HepG2 (cell line): ENCODE data around the gene HTR6. TPM values are rescaled to one million over a fixed set of nuclear protein-coding genes. Genes with fewer than 3 reads are reported as not detected.
A peak's percentile ranks its signal among the peaks of the same experiment; 100 is the strongest.

Experiments used
- ATF2 ChIP-seq: sonication (generic); formaldehyde crosslinking; IDR thresholded peaks from 2 replicates; pipeline ENCODE4 v1.4.0; 2020; ENCODE audit warnings: missing genetic modification reagents
- CCAR2 ChIP-seq: fragments of 200-400 bp; formaldehyde crosslinking; optimal IDR thresholded peaks from 2 replicates; pipeline ENCODE3; 2018; ENCODE audit warnings: low read depth, mild to moderate bottlenecking, low read length, moderate library complexity
- ERF ChIP-seq: IDR thresholded peaks from 2 replicates; pipeline ENCODE4 v1.6.1; 2018; ENCODE audit warnings: missing biosample characterization, missing genetic modification reagents
- ETV5 ChIP-seq: IDR thresholded peaks from 2 replicates; pipeline ENCODE4 v1.6.1; 2018; ENCODE audit warnings: missing biosample characterization, missing genetic modification reagents, inconsistent platforms, borderline replicate concordance
- GFI1 ChIP-seq: sonication (generic); formaldehyde crosslinking; IDR thresholded peaks from 2 replicates; pipeline ENCODE4 v1.5.0; 2020; ENCODE audit warnings: missing genetic modification reagents, mild to moderate bottlenecking, borderline replicate concordance
- HNF4A ChIP-seq: sonication (generic); formaldehyde crosslinking; IDR thresholded peaks from 2 replicates; pipeline ENCODE4 v1.4.0; 2020; ENCODE audit warnings: missing genetic modification reagents
- MIXL1 ChIP-seq: IDR thresholded peaks from 2 replicates; pipeline ENCODE4 v1.6.1; 2016
- NFIC ChIP-seq: IDR thresholded peaks from 2 replicates; pipeline ENCODE4 v1.6.1; 2012; ENCODE audit warnings: mild to moderate bottlenecking, low read length, inconsistent platforms
- PAWR ChIP-seq: sonication (generic); formaldehyde crosslinking; IDR thresholded peaks from 2 replicates; pipeline ENCODE4 v1.4.0; 2020; ENCODE audit warnings: missing genetic modification reagents, mild to moderate bottlenecking, borderline replicate concordance
- PLRG1 ChIP-seq: fragments of 450-650 bp; conservative IDR thresholded peaks from 2 replicates; pipeline ENCODE4 v1.6.1; 2016
- RAD51 ChIP-seq: fragments of 450-650 bp; IDR thresholded peaks from 2 replicates; pipeline ENCODE4 v1.6.1; 2016; ENCODE audit warnings: borderline replicate concordance
- RARA ChIP-seq: IDR thresholded peaks from 2 replicates; pipeline ENCODE4 v1.6.1; 2016; ENCODE audit warnings: missing genetic modification reagents, missing compliant biosample characterization
- RFX5 ChIP-seq: IDR thresholded peaks from 2 replicates; pipeline ENCODE4 v1.6.1; 2011; ENCODE audit warnings: low read depth, low read length, improper control_type of control experiment
- SRSF1 ChIP-seq: fragments of 200-400 bp; formaldehyde crosslinking; optimal IDR thresholded peaks from 2 replicates; pipeline ENCODE3; 2017; ENCODE audit warnings: mild to moderate bottlenecking, low read depth, low read length, moderate library complexity
- ZBTB21 ChIP-seq: sonication (generic); formaldehyde crosslinking; IDR thresholded peaks from 2 replicates; pipeline ENCODE4 v1.4.0; 2020; ENCODE audit warnings: missing genetic modification reagents
- ZBTB8A ChIP-seq: sonication (generic); formaldehyde crosslinking; IDR thresholded peaks from 2 replicates; pipeline ENCODE4 v1.4.0; 2020; ENCODE audit warnings: mild to moderate bottlenecking, low read depth, missing genetic modification reagents, borderline replicate concordance
- ZNF124 ChIP-seq: sonication (generic); formaldehyde crosslinking; IDR thresholded peaks from 2 replicates; pipeline ENCODE4 v1.4.0; 2020; ENCODE audit warnings: missing genetic modification reagents
- ZNF142 ChIP-seq: sonication (generic); formaldehyde crosslinking; IDR thresholded peaks from 2 replicates; pipeline ENCODE4 v1.4.0; 2020; ENCODE audit warnings: missing genetic modification reagents
- polyA plus RNA-seq, 8 experiments: library from polyadenylated mRNA; depleted of rRNA in 3 of 8; stranded (reverse) in 7 of 8; unstranded in 1 of 8; fragments of >200 nt; fragmentation: Illumina TruSeq in 4 of 8; extraction: Trizol in 4 of 8; gene quantifications; 2 replicates each; pipeline versions ENCODE4 v1.2.1 to v1.2.3, GENCODE V29; 2011 to 2016; ENCODE audit warnings: low read depth in 4 of 8, missing spikeins in 1 of 8, mixed read lengths in 1 of 8; ENCODE audit not compliant: insufficient read depth in 1 of 8
- total RNA-seq, 5 experiments: library from RNA; depleted of rRNA; stranded (reverse); fragments of >200 nt; fragmentation: Illumina TruSeq; extraction: Trizol; gene quantifications; 2 replicates each; pipeline ENCODE4 v1.2.3, GENCODE V29; 2016; ENCODE audit warnings: low read depth in 1 of 5
- TF ChIP-seq, protein P1 (sequence below): IDR thresholded peaks from 2 replicates; pipeline ENCODE4 v1.6.1; 2016; ENCODE audit warnings: missing genetic modification reagents, missing compliant biosample characterization
- TF ChIP-seq, protein P2 (sequence below): sonication (generic); formaldehyde crosslinking; IDR thresholded peaks from 2 replicates; pipeline ENCODE4 v1.4.0; 2020; ENCODE audit warnings: mild to moderate bottlenecking, missing genetic modification reagents
- TF ChIP-seq, protein P3 (sequence below): sonication (generic); formaldehyde crosslinking; IDR thresholded peaks from 2 replicates; pipeline ENCODE4 v1.4.0; 2020; ENCODE audit warnings: missing genetic modification reagents

The HTR6 gene
- total and polyA plus RNA-seq, 2 of the 13 experiments (the other 11 are each of a cell fraction or from before 2014, with no cell fraction given): 0.04 TPM; not detected in 1

DNA sequence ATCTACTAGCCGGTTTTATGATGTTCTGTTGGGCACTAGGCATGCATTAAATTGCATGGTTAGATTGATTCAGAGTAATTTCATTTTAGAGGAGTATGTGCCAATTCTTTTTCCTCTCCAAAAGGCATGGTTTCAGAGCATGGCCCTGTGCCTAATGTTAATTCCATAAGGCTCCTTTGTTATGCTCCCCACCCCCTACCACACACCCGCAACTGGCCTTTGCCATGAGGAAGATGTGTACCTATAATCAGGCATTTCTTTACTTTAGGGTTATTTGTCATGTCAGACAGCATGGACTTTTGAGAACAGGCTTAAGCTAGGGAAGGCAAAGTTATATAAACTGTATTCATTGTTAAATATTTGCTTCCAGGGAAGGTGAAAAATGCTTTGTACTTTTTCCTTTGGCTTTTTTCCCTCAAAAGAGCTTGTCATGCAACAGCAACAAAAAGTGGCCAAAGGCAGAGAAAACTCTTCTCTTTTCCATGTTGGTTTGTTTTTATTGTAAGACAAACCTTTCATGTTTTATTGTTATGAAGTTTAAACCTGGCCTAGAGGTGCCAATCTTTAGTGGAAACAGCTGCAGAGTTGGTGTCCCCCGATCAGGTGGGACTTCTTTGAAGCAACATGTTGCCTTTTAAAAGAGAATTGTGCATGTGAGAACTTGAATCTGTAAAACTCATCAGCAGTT lies 44.8 kb upstream of the HTR6 start (continued):
- TF ChIP-seq RFX5 (no peak), RAD51 (no peak), ZNF142 (CRISPR knock-in tag) (no peak), ATF2 (CRISPR knock-in tag) (peak; percentile 60; the same call in 1 of the 2 replicates), RARA (CRISPR knock-in tag) (peak; percentile 89), HNF4A (CRISPR knock-in tag) (peak; percentile 78), MIXL1 (CRISPR knock-in tag) (peak; percentile 96), ZNF124 (CRISPR knock-in tag) (peak; percentile 77; the same call in 1 of the 2 replicates), ZBTB8A (no peak), SRSF1 (no peak), NFIC (peak; percentile 91), ZBTB21 (no peak), PLRG1 (no peak), GFI1 (CRISPR knock-in tag) (peak; percentile 92), ETV5 (CRISPR knock-in tag) (peak; percentile 27; the same call in 1 of the 2 replicates), CCAR2 (no peak), PAWR (CRISPR knock-in tag) (no peak), ERF (CRISPR knock-in tag) (peak; percentile 82)
- TF ChIP-seq, protein P1, sequence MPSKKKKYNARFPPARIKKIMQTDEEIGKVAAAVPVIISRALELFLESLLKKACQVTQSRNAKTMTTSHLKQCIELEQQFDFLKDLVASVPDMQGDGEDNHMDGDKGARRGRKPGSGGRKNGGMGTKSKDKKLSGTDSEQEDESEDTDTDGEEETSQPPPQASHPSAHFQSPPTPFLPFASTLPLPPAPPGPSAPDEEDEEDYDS: no peak; the same call in 1 of the 2 replicates
- TF ChIP-seq, protein P2, sequence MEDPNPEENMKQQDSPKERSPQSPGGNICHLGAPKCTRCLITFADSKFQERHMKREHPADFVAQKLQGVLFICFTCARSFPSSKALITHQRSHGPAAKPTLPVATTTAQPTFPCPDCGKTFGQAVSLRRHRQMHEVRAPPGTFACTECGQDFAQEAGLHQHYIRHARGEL (CRISPR knock-in tag): no peak
- TF ChIP-seq, protein P3, sequence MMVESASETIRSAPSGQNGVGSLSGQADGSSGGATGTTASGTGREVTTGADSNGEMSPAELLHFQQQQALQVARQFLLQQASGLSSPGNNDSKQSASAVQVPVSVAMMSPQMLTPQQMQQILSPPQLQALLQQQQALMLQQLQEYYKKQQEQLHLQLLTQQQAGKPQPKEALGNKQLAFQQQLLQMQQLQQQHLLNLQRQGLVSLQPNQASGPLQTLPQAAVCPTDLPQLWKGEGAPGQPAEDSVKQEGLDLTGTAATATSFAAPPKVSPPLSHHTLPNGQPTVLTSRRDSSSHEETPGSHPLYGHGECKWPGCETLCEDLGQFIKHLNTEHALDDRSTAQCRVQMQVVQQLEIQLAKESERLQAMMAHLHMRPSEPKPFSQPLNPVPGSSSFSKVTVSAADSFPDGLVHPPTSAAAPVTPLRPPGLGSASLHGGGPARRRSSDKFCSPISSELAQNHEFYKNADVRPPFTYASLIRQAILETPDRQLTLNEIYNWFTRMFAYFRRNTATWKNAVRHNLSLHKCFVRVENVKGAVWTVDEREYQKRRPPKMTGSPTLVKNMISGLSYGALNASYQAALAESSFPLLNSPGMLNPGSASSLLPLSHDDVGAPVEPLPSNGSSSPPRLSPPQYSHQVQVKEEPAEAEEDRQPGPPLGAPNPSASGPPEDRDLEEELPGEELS: peak; percentile 92
